GM13977 (cell line): ENCODE data around the gene THSD4.

ENCODE experiments used
- DNase-seq: peaks from one replicate; pipeline ENCODE4 v3.0.0; 2012; ENCODE audit warnings: low spot score
- in situ Hi-C: fragments of 300-500 bp; cut with MboI; formaldehyde crosslinking; loops from one replicate; pipeline ENCODE4 v1.12.0; 2022; ENCODE audit warnings: low sequenced_read_pairs, low pct_unique_long_range_greater_than_20kb, mixed read lengths, inconsistent platforms; ENCODE audit not compliant: unreplicated experiment
- TF ChIP-seq, protein P1 (sequence below): IDR thresholded peaks from 2 replicates; pipeline ENCODE4 v1.5.1; 2012; ENCODE audit warnings: mild to moderate bottlenecking, control low read depth; ENCODE audit not compliant: insufficient read depth; ENCODE audit errors: extremely low read depth, missing control alignments

The THSD4 gene

DNA sequence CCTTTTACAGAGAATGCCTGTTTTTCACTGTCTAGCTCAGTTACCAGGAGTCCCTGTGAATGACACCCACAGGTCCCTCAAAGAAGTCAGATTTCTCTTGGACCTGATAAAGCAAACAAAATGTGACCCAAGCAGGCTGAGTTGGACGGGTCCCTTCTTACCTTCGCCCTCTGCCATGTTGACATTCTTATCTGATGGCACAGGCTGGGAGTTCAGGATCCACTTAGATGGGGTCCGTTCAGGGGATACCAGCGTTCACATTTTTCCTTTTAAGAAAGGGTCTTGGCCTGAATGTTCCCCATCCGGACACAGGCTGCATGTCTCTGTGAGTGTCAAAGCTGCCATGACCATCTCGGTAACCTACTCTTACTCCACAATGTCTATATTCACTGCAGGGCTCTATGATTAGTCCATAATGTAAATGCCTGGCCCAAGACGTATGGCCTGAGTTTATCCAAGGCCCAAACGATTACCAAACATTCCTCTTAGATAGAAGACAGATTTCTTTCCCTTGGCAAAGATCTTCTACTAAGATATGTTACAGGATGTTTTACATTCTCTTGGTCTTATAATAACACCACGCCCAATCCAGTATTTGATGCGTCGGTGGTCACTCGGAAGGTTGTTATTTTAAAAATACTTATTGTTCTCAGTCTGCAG, 179.1 kb downstream of the THSD4 start:
- no peak for DNase-seq
- TF ChIP-seq, protein P1, sequence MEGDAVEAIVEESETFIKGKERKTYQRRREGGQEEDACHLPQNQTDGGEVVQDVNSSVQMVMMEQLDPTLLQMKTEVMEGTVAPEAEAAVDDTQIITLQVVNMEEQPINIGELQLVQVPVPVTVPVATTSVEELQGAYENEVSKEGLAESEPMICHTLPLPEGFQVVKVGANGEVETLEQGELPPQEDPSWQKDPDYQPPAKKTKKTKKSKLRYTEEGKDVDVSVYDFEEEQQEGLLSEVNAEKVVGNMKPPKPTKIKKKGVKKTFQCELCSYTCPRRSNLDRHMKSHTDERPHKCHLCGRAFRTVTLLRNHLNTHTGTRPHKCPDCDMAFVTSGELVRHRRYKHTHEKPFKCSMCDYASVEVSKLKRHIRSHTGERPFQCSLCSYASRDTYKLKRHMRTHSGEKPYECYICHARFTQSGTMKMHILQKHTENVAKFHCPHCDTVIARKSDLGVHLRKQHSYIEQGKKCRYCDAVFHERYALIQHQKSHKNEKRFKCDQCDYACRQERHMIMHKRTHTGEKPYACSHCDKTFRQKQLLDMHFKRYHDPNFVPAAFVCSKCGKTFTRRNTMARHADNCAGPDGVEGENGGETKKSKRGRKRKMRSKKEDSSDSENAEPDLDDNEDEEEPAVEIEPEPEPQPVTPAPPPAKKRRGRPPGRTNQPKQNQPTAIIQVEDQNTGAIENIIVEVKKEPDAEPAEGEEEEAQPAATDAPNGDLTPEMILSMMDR = no peak
- in situ Hi-C loops = no loop called here

DNA sequence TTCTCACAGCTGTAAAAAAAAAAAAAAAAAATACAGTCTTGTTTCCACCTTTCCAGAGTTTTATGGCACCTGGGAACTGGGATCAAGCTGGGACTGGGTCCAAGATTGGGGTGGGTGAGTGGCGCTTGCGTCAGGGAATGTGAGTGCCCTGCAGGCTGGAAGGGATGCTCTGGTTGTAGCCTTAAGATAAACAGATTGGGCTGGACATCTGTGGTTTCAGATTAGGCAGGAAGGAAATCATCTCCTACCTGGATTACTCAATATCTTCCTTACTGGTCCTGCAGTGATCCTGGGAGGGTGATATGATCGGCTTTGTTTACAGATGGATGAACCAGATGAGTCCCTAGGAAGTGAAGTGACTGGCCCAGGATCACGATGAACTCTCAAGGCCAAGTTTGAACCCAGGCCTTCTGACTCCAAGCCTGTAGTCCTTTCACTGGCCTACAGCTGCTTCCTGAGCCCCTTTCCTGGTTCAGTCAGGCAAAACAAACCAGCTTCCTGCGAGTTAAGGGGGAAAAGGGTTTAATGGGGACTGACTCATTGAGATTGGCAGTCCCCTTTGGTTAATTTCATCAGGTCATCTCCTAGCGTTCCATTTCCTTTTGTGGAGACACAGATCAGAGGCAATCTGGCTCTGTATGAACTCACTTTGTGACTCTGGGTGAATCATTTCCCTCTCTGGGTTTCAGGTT, 179.8 kb downstream of the THSD4 start:
- no peak for DNase-seq
- TF ChIP-seq, protein P1 = no peak
- in situ Hi-C loops = no loop called here

DNA sequence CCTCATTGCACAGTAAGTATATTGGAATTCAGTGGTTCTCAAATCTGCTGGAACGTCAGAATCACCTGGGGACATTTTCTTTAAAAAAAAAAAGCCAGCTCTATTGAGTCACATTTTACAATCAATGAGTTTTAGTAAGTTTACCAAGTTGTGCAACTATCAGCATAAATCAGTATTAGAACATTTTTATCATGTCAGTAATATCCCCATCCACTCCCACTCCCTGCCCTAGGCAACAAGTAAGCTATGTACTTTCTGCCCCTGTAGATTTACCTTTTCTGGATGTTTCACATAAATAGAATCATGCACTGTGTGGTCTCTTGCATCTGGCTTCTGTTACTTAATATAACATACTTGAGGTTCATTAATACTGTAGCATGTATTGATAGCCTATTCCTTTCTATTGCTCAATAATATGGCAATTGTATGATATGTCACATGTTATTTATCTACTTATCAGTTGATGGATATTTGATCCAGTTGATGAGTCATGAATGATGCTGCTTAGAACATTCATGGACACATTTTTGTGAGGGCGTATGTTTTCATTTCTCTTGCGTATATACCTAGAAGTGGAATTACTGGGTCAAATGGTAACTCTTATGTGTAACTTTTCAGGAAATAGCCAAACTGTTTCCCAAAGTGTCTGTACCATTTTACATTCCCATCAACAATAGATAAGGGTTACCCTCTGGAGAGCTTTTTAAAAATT, 180.5 kb downstream of the THSD4 start:
- TF ChIP-seq, protein P1 = no peak
- no peak for DNase-seq
- in situ Hi-C loops = no loop called here

DNA sequence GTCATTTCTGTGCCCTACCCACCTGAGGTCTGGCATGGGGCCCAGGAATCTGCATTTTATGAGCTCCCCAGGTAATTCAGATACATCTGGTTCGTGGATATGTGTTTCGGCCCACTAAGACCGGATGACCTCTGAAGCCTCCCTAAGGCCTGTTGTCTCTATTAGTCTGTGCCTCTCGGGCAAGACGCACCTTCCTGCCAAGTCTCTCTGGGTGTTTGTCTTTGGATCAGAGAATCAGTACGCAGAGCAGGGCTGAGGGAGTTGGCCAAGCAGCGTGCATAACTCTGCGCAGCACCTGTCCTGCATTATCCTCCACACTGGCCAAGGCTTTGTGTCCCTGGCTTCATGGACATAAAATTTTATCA, 181.0 kb downstream of the THSD4 start:
- DNase-seq = no peak
- in situ Hi-C loops = no loop called here
- TF ChIP-seq, protein P1 = no peak

DNA sequence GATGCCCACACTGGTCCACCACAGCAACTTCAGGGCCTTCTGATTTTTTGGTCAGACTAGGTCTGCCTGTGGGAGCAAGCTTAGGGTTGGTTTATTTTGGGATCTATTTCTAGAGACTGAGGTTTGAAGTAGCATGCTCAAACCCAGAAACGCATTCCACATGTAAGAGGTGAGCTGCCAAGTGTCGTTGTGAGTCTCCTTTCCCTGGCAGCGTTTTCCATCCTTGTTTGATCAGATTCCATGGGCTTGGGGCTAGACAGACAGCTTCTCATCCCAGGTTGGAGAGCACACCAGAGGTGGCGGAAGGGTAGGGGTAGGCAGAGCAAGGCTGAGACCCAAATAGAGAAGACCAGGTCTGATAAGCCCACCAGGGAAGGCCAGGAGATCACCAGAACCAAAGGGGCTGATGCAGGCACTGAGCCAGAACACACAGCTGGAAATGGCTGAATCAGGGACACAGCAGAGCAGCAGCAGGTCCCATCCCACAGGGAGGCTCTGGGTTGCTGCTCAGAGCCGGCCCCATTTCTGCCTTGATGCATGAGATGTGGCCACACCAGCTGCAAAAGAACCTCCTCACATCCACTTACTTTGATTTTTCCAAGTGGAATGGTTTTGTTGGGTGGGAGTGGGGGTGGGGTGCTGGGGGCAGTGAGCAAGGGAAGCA, 186.8 kb downstream of the THSD4 start:
- TF ChIP-seq, protein P1 = no peak
- in situ Hi-C loops = no loop called here
- no peak for DNase-seq

DNA sequence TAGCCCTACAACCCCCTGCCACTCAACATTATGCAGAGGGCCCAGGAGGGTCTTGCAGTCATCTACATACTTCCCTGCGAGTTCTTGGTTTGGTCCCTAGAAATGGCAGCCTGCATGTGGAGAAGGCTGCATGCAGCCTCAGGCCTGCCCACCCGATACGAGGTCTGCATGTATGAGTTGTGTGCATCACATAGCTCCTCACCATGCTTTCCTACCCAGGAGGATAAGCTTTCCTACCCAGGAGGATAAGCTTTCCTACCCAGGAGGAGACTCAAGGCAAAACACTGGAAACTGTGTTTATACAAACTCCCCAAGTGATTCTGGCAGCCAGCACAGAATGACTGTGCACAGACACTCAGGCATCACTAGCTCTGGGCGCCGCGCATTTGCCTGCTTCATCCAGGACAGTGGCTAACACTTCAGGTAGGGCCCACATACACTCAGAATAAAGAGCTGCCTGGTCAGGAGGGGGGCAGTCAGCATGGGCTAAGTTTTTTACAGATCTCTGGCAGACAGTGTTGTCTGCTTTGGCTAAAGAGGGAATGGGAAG, 187.7 kb downstream of the THSD4 start:
- in situ Hi-C loops = no loop called here
- TF ChIP-seq, protein P1 = no peak
- no peak for DNase-seq
